ENCODE measurements around the gene ARFGEF2. TPM values are rescaled to one million over a fixed set of nuclear protein-coding genes. Genes with fewer than 3 reads are reported as not detected.

ARFGEF2 gene
- total and polyA plus RNA-seq, 10 of the 15 experiments (the other 5 are each of a cell fraction or from before 2014, with no cell fraction given): 5.2 to 24.1 (median 17.7) TPM

DNA sequence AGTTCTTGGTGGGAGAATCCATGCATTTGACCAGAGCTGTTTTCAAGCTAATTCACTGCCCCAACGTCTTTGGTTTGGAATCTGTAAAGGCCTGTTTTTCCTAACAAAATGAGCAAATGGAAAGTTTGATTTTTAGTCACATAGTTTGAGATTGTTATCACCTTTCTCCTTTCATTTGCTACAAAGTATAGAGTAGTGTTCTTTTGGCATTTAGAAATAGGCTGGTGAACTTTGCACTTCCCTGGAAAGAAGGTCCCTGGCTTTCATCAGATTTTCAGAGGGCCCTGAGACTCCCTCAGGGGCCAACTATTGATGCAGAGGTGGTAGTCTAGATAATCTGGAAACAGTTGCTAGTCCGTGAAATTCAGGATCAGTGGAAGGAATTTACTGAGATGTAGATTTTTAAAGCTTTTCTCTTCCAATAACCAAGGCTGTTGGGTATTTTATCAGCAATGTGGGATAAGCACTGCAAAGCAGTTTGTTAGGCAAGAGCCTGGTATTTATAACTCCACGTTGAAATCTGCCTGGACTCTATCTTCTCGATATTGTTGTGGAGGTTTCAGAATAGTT lies 1.7 kb downstream of the ARFGEF2 start:
- ChIA-PET SMC1A (ENCODE audit: uncharacterized antibody, unreplicated experiment) (interaction anchor here (1.0 to 1.9 kb wide), 3 partner anchors 17 to 266 kb away, joined by 3 to 8 read pairs (median 3); no protein-coding TSS in a partner anchor), CTCF (interaction anchor here (1.0 kb wide), 1 partner anchor 105 kb away, joined by 3 read pairs; no protein-coding TSS in a partner anchor), POLR2A (interaction anchor here (0.5 to 2.3 kb wide), 4 partner anchors 14 to 162 kb away, joined by 3 to 6 read pairs (median 3); partner anchors contain the start of gene PREX1), RAD21 (ENCODE audit: unreplicated experiment) (interaction anchor here (1.3 kb wide), 1 partner anchor 19 kb away, joined by 7 read pairs; no protein-coding TSS in a partner anchor)
- DNase-seq (ENCODE audit: low read depth, low spot score): no peak
- in situ Hi-C loops (cut with MboI) (no loop called here), intact Hi-C loops (cut with micrococcal nuclease; ENCODE audit: unreplicated experiment) (loop anchor here (5.0 kb wide), 1 partner anchor 76 kb away; no protein-coding TSS in a partner anchor)
- no peaks in the 10 kb centered on the region for H4K20me1 ChIP-seq (ENCODE audit: control insufficient read depth, insufficient read depth)
- no peaks in the 10 kb centered on the region for H3K9me3 ChIP-seq (replicated peaks; ENCODE audit: control insufficient read depth, insufficient read depth, low read length)
- H3K4me3 ChIP-seq: peak overlapping the region; percentile 87
- no peak for FAIRE-seq
- H3K27me3 ChIP-seq (replicated peaks in 1 of 2; ENCODE audit: control insufficient read depth in 2 of 2, insufficient read depth in 2 of 2, low read length in 1 of 2): no peaks in the 10 kb centered on the region
- 14% methylated on average over 4 of the region's 4 CpGs for WGBS (ENCODE audit: insufficient coverage, insufficient replicate concordance, low lambda C conversion rate, missing lambda C conversion rate)
- H3K4me2 ChIP-seq (ENCODE audit: control insufficient read depth, insufficient read depth): peak overlapping the region; percentile 91
- BruUV-seq (replicated peaks): TSS peak; percentile 55
- peaks cover 24% of the 10 kb centered on the region for H3K4me1 ChIP-seq (ENCODE audit: control insufficient read depth, insufficient read depth, low read length)
- H3K27ac ChIP-seq (ENCODE audit: control insufficient read depth, insufficient read depth): peak overlapping the region; percentile 91
- peak overlapping the region; percentile 55 for H3K9ac ChIP-seq (ENCODE audit: control insufficient read depth, insufficient read depth, low read length)
- no peak overlapping the region for H2AFZ ChIP-seq (ENCODE audit: control insufficient read depth, low read depth, low read length)
- no peak for ATAC-seq
- no peaks in the 10 kb centered on the region for H3K36me3 ChIP-seq (ENCODE audit: control insufficient read depth in 2 of 2, insufficient read depth in 2 of 2, low read length in 1 of 2)
- peaks cover 60% of the 10 kb centered on the region for H3K79me2 ChIP-seq (ENCODE audit: control insufficient read depth, insufficient read depth, low read length)
- TF ChIP-seq YBX1 (IDR thresholded peaks at IDR 0.05) (no peak), SUPT20H (IDR thresholded peaks at IDR 0.05; ENCODE audit: borderline replicate concordance, control insufficient read depth, low read depth, low read length) (no peak), CREM (IDR thresholded peaks at IDR 0.05; ENCODE audit: low read depth) (no peak), SIN3A (IDR thresholded peaks at IDR 0.05; ENCODE audit: low read depth, low read length) (no peak), BMI1 (IDR thresholded peaks at IDR 0.05; ENCODE audit: borderline replicate concordance) (no peak), POLR2AphosphoS2 (IDR thresholded peaks at IDR 0.05; ENCODE audit: low read depth, low read length) (no peak), FOXK2 (IDR thresholded peaks at IDR 0.05) (no peak), MTA2 (IDR thresholded peaks at IDR 0.05; ENCODE audit: low read depth) (no peak), TCF12 (IDR thresholded peaks at IDR 0.05; ENCODE audit: low read depth, low read length) (no peak), MEF2B (IDR thresholded peaks at IDR 0.05; ENCODE audit: partially characterized antibody, poor library complexity, severe bottlenecking) (no peak), EZH2 (IDR thresholded peaks at IDR 0.05; ENCODE audit: borderline replicate concordance, control insufficient read depth, low read depth, low read length) (no peak)
- TF ChIP-seq, protein P1, sequence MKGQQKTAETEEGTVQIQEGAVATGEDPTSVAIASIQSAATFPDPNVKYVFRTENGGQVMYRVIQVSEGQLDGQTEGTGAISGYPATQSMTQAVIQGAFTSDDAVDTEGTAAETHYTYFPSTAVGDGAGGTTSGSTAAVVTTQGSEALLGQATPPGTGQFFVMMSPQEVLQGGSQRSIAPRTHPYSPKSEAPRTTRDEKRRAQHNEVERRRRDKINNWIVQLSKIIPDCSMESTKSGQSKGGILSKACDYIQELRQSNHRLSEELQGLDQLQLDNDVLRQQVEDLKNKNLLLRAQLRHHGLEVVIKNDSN (IDR thresholded peaks at IDR 0.05; ENCODE audit: borderline replicate concordance, extremely low read length, insufficient read depth, low read depth, low read length): no peak
- TF ChIP-seq, protein P2, sequence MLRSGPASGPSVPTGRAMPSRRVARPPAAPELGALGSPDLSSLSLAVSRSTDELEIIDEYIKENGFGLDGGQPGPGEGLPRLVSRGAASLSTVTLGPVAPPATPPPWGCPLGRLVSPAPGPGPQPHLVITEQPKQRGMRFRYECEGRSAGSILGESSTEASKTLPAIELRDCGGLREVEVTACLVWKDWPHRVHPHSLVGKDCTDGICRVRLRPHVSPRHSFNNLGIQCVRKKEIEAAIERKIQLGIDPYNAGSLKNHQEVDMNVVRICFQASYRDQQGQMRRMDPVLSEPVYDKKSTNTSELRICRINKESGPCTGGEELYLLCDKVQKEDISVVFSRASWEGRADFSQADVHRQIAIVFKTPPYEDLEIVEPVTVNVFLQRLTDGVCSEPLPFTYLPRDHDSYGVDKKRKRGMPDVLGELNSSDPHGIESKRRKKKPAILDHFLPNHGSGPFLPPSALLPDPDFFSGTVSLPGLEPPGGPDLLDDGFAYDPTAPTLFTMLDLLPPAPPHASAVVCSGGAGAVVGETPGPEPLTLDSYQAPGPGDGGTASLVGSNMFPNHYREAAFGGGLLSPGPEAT (IDR thresholded peaks at IDR 0.05; ENCODE audit: low read depth): no peak
- TF ChIP-seq, protein P3, sequence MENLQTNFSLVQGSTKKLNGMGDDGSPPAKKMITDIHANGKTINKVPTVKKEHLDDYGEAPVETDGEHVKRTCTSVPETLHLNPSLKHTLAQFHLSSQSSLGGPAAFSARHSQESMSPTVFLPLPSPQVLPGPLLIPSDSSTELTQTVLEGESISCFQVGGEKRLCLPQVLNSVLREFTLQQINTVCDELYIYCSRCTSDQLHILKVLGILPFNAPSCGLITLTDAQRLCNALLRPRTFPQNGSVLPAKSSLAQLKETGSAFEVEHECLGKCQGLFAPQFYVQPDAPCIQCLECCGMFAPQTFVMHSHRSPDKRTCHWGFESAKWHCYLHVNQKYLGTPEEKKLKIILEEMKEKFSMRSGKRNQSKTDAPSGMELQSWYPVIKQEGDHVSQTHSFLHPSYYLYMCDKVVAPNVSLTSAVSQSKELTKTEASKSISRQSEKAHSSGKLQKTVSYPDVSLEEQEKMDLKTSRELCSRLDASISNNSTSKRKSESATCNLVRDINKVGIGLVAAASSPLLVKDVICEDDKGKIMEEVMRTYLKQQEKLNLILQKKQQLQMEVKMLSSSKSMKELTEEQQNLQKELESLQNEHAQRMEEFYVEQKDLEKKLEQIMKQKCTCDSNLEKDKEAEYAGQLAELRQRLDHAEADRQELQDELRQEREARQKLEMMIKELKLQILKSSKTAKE (IDR thresholded peaks at IDR 0.05; ENCODE audit: low read depth, poor library complexity, severe bottlenecking): no peak
